ENCODE data around the gene FGD4.

Gene FGD4

DNA sequence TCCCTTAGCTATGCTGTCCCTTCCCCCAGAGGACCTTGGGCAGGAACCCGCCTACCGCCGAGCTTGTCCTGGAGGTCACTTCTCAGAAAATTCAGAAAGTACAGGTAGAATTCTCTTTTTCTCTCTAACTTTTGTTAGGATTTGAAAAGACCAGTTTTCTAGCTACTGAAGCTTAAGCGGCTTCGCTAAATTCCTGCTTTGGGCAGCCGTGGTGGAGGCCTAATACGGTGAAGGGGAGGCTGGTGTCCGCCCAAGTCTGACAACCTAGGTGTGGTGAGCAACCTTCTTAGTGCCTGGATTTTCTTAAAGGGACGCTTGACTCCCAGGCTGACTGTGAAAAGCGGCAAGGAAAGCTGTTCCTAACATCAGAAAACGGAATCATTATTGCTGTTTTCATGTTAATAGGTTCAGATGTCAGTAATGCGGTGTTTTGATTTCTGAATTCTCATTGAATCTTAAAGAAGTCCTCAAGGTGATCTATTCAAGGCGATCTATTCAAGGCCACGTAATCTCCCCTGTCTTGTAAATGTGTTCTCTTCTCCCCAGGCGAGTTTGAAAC, 835 bp downstream of the FGD4 start:
- DNase-seq (ENCODE audit: low read depth), result no peak
- H3K4me3 ChIP-seq (ENCODE audit: control insufficient read depth, low read depth, low read length), result peak overlapping the region; percentile 61
- TF ChIP-seq, protein P1, sequence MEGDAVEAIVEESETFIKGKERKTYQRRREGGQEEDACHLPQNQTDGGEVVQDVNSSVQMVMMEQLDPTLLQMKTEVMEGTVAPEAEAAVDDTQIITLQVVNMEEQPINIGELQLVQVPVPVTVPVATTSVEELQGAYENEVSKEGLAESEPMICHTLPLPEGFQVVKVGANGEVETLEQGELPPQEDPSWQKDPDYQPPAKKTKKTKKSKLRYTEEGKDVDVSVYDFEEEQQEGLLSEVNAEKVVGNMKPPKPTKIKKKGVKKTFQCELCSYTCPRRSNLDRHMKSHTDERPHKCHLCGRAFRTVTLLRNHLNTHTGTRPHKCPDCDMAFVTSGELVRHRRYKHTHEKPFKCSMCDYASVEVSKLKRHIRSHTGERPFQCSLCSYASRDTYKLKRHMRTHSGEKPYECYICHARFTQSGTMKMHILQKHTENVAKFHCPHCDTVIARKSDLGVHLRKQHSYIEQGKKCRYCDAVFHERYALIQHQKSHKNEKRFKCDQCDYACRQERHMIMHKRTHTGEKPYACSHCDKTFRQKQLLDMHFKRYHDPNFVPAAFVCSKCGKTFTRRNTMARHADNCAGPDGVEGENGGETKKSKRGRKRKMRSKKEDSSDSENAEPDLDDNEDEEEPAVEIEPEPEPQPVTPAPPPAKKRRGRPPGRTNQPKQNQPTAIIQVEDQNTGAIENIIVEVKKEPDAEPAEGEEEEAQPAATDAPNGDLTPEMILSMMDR (conservative IDR thresholded peaks at IDR 0.05; ENCODE audit: control insufficient read depth, insufficient read depth, low read depth, low read length), result no peak

DNA sequence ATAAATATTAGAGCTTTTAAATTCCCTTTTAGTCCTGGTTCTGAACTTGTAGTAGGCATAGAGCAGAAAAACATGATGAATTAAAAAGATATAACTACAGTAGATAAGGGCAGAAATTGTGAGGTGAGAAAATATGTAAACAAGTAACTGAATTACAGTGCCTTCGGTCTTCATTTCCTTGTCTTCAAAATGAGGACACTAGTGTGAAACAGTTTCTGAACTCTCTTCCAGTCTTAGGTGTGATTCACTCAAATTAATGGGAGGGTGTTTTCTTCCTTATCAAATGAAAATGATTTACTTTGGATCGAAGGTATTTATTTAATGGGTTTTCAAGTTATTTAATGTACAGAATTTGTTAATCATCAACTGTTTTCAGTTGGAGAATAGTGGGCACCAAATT, 1.5 kb downstream of the FGD4 start:
- DNase-seq (ENCODE audit: low read depth), result no peak
- no peak overlapping the region for H3K4me3 ChIP-seq (ENCODE audit: control insufficient read depth, low read depth, low read length)
- TF ChIP-seq, protein P1 (conservative IDR thresholded peaks at IDR 0.05; ENCODE audit: control insufficient read depth, insufficient read depth, low read depth, low read length), result no peak

DNA sequence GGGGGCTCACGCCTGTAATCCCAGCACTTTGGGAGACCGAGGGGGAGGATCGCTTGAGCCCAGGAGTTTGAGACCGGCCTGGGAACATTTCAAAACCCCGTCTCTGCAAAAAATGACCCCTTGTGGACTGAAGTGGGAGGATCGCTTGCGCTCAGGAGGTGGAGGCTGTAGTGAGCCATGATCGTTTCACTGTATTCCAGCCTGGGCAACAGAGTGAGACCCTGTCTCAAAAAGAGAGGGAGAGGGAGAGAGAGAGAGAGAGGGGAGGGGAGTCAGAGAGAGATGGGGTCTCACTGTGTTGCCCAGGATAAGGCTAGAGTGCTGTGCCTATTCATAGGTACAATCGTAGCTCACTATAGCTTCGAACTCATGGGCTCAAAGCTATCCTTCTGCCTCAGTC, 2.8 kb downstream of the FGD4 start:
- TF ChIP-seq, protein P1 (conservative IDR thresholded peaks at IDR 0.05; ENCODE audit: control insufficient read depth, insufficient read depth, low read depth, low read length), result no peak
- H3K4me3 ChIP-seq (ENCODE audit: control insufficient read depth, low read depth, low read length), result no peak overlapping the region
- no peak for DNase-seq (ENCODE audit: low read depth)

DNA sequence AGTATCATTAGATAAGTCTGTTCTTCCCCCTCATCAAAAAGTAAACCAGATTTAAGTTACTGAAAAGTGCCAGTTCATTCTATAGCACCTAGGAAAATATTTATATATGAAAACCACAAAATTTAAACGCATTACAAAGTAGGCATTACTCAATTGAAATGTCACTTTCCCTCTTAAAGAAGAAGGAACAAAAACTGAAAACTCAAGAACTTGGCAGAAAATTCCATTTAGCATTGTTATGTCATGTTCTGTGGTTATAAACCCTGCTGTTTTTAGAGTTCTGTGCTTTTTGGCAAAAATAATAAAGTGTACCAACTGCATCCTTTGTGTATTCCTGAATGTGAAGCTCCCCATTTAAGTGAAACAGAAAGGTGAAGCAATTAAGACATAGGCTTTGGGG, 3.6 kb downstream of the FGD4 start:
- no peak for DNase-seq (ENCODE audit: low read depth)

DNA sequence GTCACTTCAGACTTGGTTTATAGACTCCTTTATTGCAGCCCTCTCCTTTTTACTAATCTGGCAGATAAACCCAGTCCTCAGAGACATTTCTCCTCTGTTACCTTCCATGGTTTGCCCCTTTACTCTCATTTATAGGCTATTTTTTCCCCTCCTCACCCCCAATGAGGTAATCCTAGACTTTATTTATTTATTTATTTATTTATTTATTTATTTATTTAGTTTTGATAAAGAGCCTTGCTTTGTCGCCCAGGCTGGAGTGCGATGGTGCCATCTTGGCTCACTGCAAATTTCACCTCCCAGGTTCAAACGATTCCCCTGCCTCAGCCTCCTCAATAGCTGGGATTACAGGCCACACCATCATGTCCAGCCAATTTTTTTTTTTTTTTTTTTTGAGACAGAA, 8.4 kb downstream of the FGD4 start:
- H3K4me3 ChIP-seq (ENCODE audit: control insufficient read depth, low read depth, low read length), result no peak overlapping the region
- no peak for DNase-seq (ENCODE audit: low read depth)
- TF ChIP-seq, protein P1 (conservative IDR thresholded peaks at IDR 0.05; ENCODE audit: control insufficient read depth, insufficient read depth, low read depth, low read length), result no peak

More for the DNA sequence above, 3.6 kb downstream of the FGD4 start:
- H3K4me3 ChIP-seq (ENCODE audit: control insufficient read depth, low read depth, low read length), result no peak overlapping the region
- TF ChIP-seq, protein P1 (conservative IDR thresholded peaks at IDR 0.05; ENCODE audit: control insufficient read depth, insufficient read depth, low read depth, low read length), result no peak

DNA sequence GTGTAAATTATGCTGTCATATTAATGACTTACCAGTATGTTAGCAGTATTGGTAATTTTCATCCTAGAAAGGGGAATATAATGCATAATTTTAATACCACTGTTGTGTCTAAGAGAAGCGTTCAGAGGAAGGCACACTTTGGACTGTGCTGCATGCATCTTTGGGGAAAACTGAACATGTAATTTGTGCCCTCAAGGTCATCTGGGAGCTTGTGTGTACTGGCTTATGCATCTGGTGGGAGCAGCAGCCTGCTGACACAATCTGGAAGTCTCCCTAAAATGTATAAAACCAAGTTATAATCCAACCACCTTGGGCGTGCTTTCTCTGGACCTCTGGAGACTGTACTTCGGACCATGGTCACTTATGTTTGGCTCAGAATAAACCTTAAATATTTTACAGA, 14.1 kb downstream of the FGD4 start:
- no peak overlapping the region for H3K4me3 ChIP-seq (ENCODE audit: control insufficient read depth, low read depth, low read length)
- no peak for DNase-seq (ENCODE audit: low read depth)
- TF ChIP-seq, protein P1 (conservative IDR thresholded peaks at IDR 0.05; ENCODE audit: control insufficient read depth, insufficient read depth, low read depth, low read length), result no peak

DNA sequence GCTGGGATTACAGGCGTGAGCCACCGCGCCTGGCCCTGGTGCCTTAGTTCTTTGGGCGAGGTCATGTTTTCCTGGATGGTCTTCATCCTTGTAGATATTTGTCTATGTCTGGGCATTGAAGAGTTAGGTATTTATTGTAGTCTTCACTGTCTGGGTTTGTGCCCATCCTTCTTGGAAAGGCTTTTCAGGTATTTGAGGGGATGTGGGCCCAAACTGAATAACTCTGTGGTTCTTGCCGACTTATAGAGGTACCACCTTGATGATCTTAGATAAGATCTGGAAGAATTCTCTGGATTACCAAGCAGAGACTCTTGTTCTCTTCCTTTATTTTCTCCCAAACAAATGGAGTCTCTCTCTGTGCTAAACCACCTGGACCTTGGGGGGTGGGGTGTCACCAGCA, 18.9 kb downstream of the FGD4 start:
- TF ChIP-seq, protein P1 (conservative IDR thresholded peaks at IDR 0.05; ENCODE audit: control insufficient read depth, insufficient read depth, low read depth, low read length), result no peak
- no peak for DNase-seq (ENCODE audit: low read depth)
- H3K4me3 ChIP-seq (ENCODE audit: control insufficient read depth, low read depth, low read length), result no peak overlapping the region
